ENCODE data around the gene CD4. TPM values are rescaled to one million over a fixed set of nuclear protein-coding genes. Genes with fewer than 3 reads are reported as not detected.

CD4 gene
- total and polyA plus RNA-seq, 4 donors, result 11.3 to 16.6 (median 14.2) TPM

GRCh38 chr12:6839482-6840201 lies 50.3 kb downstream of the CD4 start:
- no peak overlapping the region for H3K4me3 ChIP-seq (ENCODE audit: low read depth, low read length)
- no peaks in the 10 kb centered on the region for H3K27me3 ChIP-seq (ENCODE audit: control insufficient read depth, insufficient read depth, low read length)
- WGBS (ENCODE audit: insufficient coverage), result 65% methylated on average over 7 of the region's 10 CpGs
- no peaks in the 10 kb centered on the region for H3K9me3 ChIP-seq (ENCODE audit: control insufficient read depth, insufficient read depth, low read length)
- DNase-seq (ENCODE audit: low read depth in 4 of 6, low spot score in 6 of 6), result peak in 1 of 6 donors; percentile 55
- H3K4me1 ChIP-seq (ENCODE audit: control insufficient read depth, insufficient read depth, low read length), result peaks cover 8% of the 10 kb centered on the region
- peaks cover 82% of the 10 kb centered on the region for H3K36me3 ChIP-seq (ENCODE audit: control insufficient read depth, insufficient read depth, low read length)
- no peak overlapping the region for H3K27ac ChIP-seq (ENCODE audit: low read depth, low read length)

GRCh38 chr12:6840330-6840729 lies 51.0 kb downstream of the CD4 start:
- DNase-seq (ENCODE audit: low read depth in 4 of 6, low spot score in 6 of 6), result no peak
- Histone ChIP-seq H3K4me3 (ENCODE audit: low read depth, low read length) (no peak overlapping the region), H3K36me3 (ENCODE audit: control insufficient read depth, insufficient read depth, low read length) (peaks cover 86% of the 10 kb centered on the region), H3K9me3 (ENCODE audit: control insufficient read depth, insufficient read depth, low read length) (no peaks in the 10 kb centered on the region), H3K4me1 (ENCODE audit: control insufficient read depth, insufficient read depth, low read length) (peaks cover 8% of the 10 kb centered on the region), H3K27me3 (ENCODE audit: control insufficient read depth, insufficient read depth, low read length) (no peaks in the 10 kb centered on the region), H3K27ac (ENCODE audit: low read depth, low read length) (no peak overlapping the region)
- WGBS (ENCODE audit: insufficient coverage), result 0% methylated on average over 1 of the region's 1 CpG

GRCh38 chr12:6840761-6841515 lies 51.6 kb downstream of the CD4 start, which contains the start of gene GNB3:
TSS of gene GNB3 (plus strand) at chr12:6840925. CDS start at chr12:6841288, 363 bp downstream.
- H3K27ac ChIP-seq (ENCODE audit: low read depth, low read length), result no peak within 1 kb of the TSS
- peaks cover 89% of the 10 kb centered on the region for H3K36me3 ChIP-seq (ENCODE audit: control insufficient read depth, insufficient read depth, low read length)
- H3K27me3 ChIP-seq (ENCODE audit: control insufficient read depth, insufficient read depth, low read length), result no peaks in the 10 kb centered on the region
- no peak for DNase-seq (ENCODE audit: low read depth in 4 of 6, low spot score in 6 of 6)
- H3K4me1 ChIP-seq (ENCODE audit: control insufficient read depth, insufficient read depth, low read length), result peaks cover 8% of the 10 kb centered on the region
- H3K4me3 ChIP-seq (ENCODE audit: low read depth, low read length), result no peak within 1 kb of the TSS
- H3K9me3 ChIP-seq (ENCODE audit: control insufficient read depth, insufficient read depth, low read length), result no peaks in the 10 kb centered on the region
- 50% methylated on average over 21 of the region's 24 CpGs for WGBS (ENCODE audit: insufficient coverage)

GRCh38 chr12:6842075-6842474 lies 52.7 kb downstream of the CD4 start:
- H3K4me3 ChIP-seq (ENCODE audit: low read depth, low read length), result no peak overlapping the region
- H3K36me3 ChIP-seq (ENCODE audit: control insufficient read depth, insufficient read depth, low read length), result peaks cover 90% of the 10 kb centered on the region
- H3K4me1 ChIP-seq (ENCODE audit: control insufficient read depth, insufficient read depth, low read length), result peaks cover 8% of the 10 kb centered on the region
- no peaks in the 10 kb centered on the region for H3K9me3 ChIP-seq (ENCODE audit: control insufficient read depth, insufficient read depth, low read length)
- H3K27me3 ChIP-seq (ENCODE audit: control insufficient read depth, insufficient read depth, low read length), result no peaks in the 10 kb centered on the region
- DNase-seq (ENCODE audit: low read depth in 4 of 6, low spot score in 6 of 6), result no peak
- no CpG with 5 or more reads among the region's 4 CpGs for WGBS (ENCODE audit: insufficient coverage)
- no peak overlapping the region for H3K27ac ChIP-seq (ENCODE audit: low read depth, low read length)

- DNase-seq (ENCODE audit: low read depth in 4 of 6, low spot score in 6 of 6), result no peak
- Histone ChIP-seq H3K36me3 (ENCODE audit: control insufficient read depth, insufficient read depth, low read length) (peaks cover 90% of the 10 kb centered on the region), H3K27ac (ENCODE audit: low read depth, low read length) (no peak overlapping the region), H3K9me3 (ENCODE audit: control insufficient read depth, insufficient read depth, low read length) (no peaks in the 10 kb centered on the region), H3K27me3 (ENCODE audit: control insufficient read depth, insufficient read depth, low read length) (no peaks in the 10 kb centered on the region), H3K4me1 (ENCODE audit: control insufficient read depth, insufficient read depth, low read length) (peaks cover 8% of the 10 kb centered on the region), H3K4me3 (ENCODE audit: low read depth, low read length) (no peak overlapping the region)
- 61% methylated on average over 15 of the region's 16 CpGs for WGBS (ENCODE audit: insufficient coverage)
Observed at GRCh38 chr12:6843118-6843902, 54.0 kb downstream of the CD4 start.

- WGBS (ENCODE audit: insufficient coverage), result 88% methylated on average over 17 of the region's 17 CpGs
- Histone ChIP-seq H3K9me3 (ENCODE audit: control insufficient read depth, insufficient read depth, low read length) (no peaks in the 10 kb centered on the region), H3K27ac (ENCODE audit: low read depth, low read length) (no peak overlapping the region), H3K36me3 (ENCODE audit: control insufficient read depth, insufficient read depth, low read length) (peaks cover 86% of the 10 kb centered on the region), H3K4me1 (ENCODE audit: control insufficient read depth, insufficient read depth, low read length) (peaks cover 10% of the 10 kb centered on the region), H3K27me3 (ENCODE audit: control insufficient read depth, insufficient read depth, low read length) (no peaks in the 10 kb centered on the region), H3K4me3 (ENCODE audit: low read depth, low read length) (no peak overlapping the region)
- no peak for DNase-seq (ENCODE audit: low read depth in 4 of 6, low spot score in 6 of 6)
Observed at GRCh38 chr12:6845395-6845794, 56.1 kb downstream of the CD4 start.

- 89% methylated on average over 7 of the region's 7 CpGs for WGBS (ENCODE audit: insufficient coverage)
- H3K9me3 ChIP-seq (ENCODE audit: control insufficient read depth, insufficient read depth, low read length), result no peaks in the 10 kb centered on the region
- peaks cover 78% of the 10 kb centered on the region for H3K36me3 ChIP-seq (ENCODE audit: control insufficient read depth, insufficient read depth, low read length)
- DNase-seq (ENCODE audit: low read depth in 4 of 6, low spot score in 6 of 6), result no peak
- H3K4me1 ChIP-seq (ENCODE audit: control insufficient read depth, insufficient read depth, low read length), result peaks cover 20% of the 10 kb centered on the region
- no peak overlapping the region for H3K27ac ChIP-seq (ENCODE audit: low read depth, low read length)
- H3K4me3 ChIP-seq (ENCODE audit: low read depth, low read length), result no peak overlapping the region
- H3K27me3 ChIP-seq (ENCODE audit: control insufficient read depth, insufficient read depth, low read length), result no peaks in the 10 kb centered on the region
Observed at GRCh38 chr12:6846316-6846869, 57.1 kb downstream of the CD4 start.

GRCh38 chr12:6847676-6848075 lies 58.3 kb downstream of the CD4 start:
- no peak overlapping the region for H3K27ac ChIP-seq (ENCODE audit: low read depth, low read length)
- H3K27me3 ChIP-seq (ENCODE audit: control insufficient read depth, insufficient read depth, low read length), result no peaks in the 10 kb centered on the region
- WGBS (ENCODE audit: insufficient coverage), result 100% methylated on average over 1 of the region's 2 CpGs
- DNase-seq (ENCODE audit: low read depth in 4 of 6, low spot score in 6 of 6), result no peak
- H3K4me1 ChIP-seq (ENCODE audit: control insufficient read depth, insufficient read depth, low read length), result peaks cover 21% of the 10 kb centered on the region
- peaks cover 73% of the 10 kb centered on the region for H3K36me3 ChIP-seq (ENCODE audit: control insufficient read depth, insufficient read depth, low read length)
- H3K9me3 ChIP-seq (ENCODE audit: control insufficient read depth, insufficient read depth, low read length), result no peaks in the 10 kb centered on the region
- H3K4me3 ChIP-seq (ENCODE audit: low read depth, low read length), result no peak overlapping the region

GRCh38 chr12:6849427-6849826 lies 60.1 kb downstream of the CD4 start:
- no peak for DNase-seq (ENCODE audit: low read depth in 4 of 6, low spot score in 6 of 6)
- H3K36me3 ChIP-seq (ENCODE audit: control insufficient read depth, insufficient read depth, low read length), result peaks cover 56% of the 10 kb centered on the region
- 100% methylated on average over 1 of the region's 2 CpGs for WGBS (ENCODE audit: insufficient coverage)

More at GRCh38 chr12:6849427-6849826, 60.1 kb downstream of the CD4 start:
- no peaks in the 10 kb centered on the region for H3K9me3 ChIP-seq (ENCODE audit: control insufficient read depth, insufficient read depth, low read length)
- H3K27ac ChIP-seq (ENCODE audit: low read depth, low read length), result no peak overlapping the region
- H3K27me3 ChIP-seq (ENCODE audit: control insufficient read depth, insufficient read depth, low read length), result no peaks in the 10 kb centered on the region
- H3K4me1 ChIP-seq (ENCODE audit: control insufficient read depth, insufficient read depth, low read length), result peaks cover 30% of the 10 kb centered on the region
- no peak overlapping the region for H3K4me3 ChIP-seq (ENCODE audit: low read depth, low read length)
